ENCODE data around the gene PMEL.

DNA sequence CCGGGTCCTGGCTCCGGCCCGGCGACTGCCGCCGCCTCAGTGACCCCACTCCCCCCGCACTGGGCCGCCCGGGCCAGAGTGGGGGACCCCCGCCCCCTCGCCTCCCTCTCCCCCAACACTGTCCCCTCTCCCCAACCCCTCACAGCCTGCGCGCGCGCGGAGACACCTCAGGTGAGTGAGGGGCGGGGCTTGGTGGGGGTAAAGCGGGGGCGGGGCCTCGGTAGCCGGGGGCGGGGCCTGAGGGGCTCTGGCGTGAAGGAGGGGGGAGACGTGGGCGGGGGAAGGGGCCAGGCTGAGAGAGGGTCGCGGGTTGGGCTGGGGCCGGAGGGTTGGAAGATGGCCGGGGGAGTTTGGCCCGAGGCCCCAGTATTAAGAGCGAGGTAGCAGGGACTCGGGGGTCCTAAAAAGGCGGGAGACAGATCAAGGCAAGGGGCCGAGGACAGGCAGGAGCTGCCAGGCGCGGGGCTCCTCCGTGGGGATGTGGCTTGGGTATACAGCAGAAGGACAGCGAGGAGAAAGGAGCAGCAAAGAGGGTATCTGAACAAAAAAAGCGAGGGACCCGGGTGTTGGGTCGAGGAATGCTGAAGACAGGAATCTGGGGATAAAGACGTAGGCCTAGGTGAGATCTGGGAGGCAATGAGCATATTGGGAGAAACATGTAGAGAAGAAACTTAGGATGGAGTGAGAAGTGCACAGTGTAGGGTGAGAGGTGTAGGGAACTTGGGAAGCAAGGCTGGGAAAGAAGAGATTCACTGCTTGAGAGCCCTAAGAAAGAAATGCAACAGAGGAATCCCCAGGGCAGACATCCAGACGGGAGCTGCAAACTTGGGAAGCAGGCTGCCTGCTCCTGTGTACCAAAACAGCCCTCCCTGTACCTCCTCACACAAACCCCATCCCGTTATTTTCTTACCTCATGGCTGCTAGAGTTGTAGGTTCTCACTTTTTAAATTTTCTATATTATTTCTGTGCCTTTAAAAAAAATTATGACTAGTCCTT is 42.0 kb upstream of the PMEL start:
- TF ChIP-seq, protein P1, sequence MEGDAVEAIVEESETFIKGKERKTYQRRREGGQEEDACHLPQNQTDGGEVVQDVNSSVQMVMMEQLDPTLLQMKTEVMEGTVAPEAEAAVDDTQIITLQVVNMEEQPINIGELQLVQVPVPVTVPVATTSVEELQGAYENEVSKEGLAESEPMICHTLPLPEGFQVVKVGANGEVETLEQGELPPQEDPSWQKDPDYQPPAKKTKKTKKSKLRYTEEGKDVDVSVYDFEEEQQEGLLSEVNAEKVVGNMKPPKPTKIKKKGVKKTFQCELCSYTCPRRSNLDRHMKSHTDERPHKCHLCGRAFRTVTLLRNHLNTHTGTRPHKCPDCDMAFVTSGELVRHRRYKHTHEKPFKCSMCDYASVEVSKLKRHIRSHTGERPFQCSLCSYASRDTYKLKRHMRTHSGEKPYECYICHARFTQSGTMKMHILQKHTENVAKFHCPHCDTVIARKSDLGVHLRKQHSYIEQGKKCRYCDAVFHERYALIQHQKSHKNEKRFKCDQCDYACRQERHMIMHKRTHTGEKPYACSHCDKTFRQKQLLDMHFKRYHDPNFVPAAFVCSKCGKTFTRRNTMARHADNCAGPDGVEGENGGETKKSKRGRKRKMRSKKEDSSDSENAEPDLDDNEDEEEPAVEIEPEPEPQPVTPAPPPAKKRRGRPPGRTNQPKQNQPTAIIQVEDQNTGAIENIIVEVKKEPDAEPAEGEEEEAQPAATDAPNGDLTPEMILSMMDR (conservative IDR thresholded peaks at IDR 0.05; ENCODE audit: low read length): no peak
- TF ChIP-seq EZH2phosphoT487 (IDR thresholded peaks at IDR 0.05; ENCODE audit: borderline replicate concordance, low read depth, low read length): no peak
